T-cell (primary cell): ENCODE data around the gene FMO2. TPM values are rescaled to one million over a fixed set of nuclear protein-coding genes. Genes with fewer than 3 reads are reported as not detected.

Experiments
- ATAC-seq, 4 experiments: fragments of 200-7000 bp in 3 of 4; fragments of 150-1000 bp in 1 of 4; cut with Tn5 transposase; replicated peaks in 1 of 4; 1 replicate in 3 of 4; 2 replicates in 1 of 4; pipeline ENCODE4 v1.10.0; 2021; ENCODE audit warnings: moderate library complexity in 3 of 4, mild to moderate bottlenecking in 2 of 4, moderate number of reproducible peaks in 1 of 4
- CTCF ChIA-PET, 2 donors: fragments of 300-600 bp; sonication (Branson Sonifier 250); formaldehyde crosslinking; loops; one replicate each; lab custom pipeline; 2022; ENCODE audit warnings: antibody characterized with exemption in 2 of 2; lab: Charles Lee
- POLR2A ChIA-PET, 2 donors: fragments of 300-600 bp; sonication (Branson Sonifier 250); formaldehyde crosslinking; loops; one replicate each; lab custom pipeline; 2022; ENCODE audit warnings: antibody characterized with exemption in 2 of 2; lab: Charles Lee
- DNase-seq, 35 experiments: peaks; one replicate each; pipeline versions ENCODE4 v3.0.0 to v3.0.0-alpha.2; 2013 to 2023
- H3K27ac ChIP-seq: one replicate; pipeline ENCODE4 v1.5.1; 2013; ENCODE audit warnings: low read length
- H3K27me3 ChIP-seq, 2 experiments: replicated peaks in 1 of 2; 1 replicate in 1 of 2; 2 replicates in 1 of 2; pipeline versions ENCODE4 v1.6.1 to v1.7.0; 2013; ENCODE audit warnings: low read length in 1 of 2, mixed read lengths in 1 of 2; ENCODE audit not compliant: control insufficient read depth in 2 of 2, insufficient read depth in 2 of 2; ENCODE audit errors: extremely low read depth in 1 of 2
- H3K36me3 ChIP-seq, 2 donors: 1 replicate in 1 of 2; 2 replicates in 1 of 2; pipeline versions ENCODE4 v1.6.1 to v1.7.0; 2013; ENCODE audit warnings: low read length in 1 of 2; ENCODE audit not compliant: control insufficient read depth in 2 of 2, insufficient read depth in 1 of 2; ENCODE audit errors: extremely low read depth in 1 of 2
- H3K4me1 ChIP-seq, 2 experiments: 1 replicate in 1 of 2; 2 replicates in 1 of 2; pipeline versions ENCODE4 v1.6.1 to v1.7.0; 2013; ENCODE audit warnings: low read length in 2 of 2, mixed read lengths in 1 of 2; ENCODE audit not compliant: insufficient read depth in 2 of 2, control insufficient read depth in 1 of 2; ENCODE audit errors: extremely low read depth in 1 of 2
- H3K4me3 ChIP-seq, 2 donors: 1 replicate in 1 of 2; 2 replicates in 1 of 2; pipeline versions ENCODE4 v1.5.1 to v1.7.0; 2013; ENCODE audit warnings: mild to moderate bottlenecking in 2 of 2, low read length in 1 of 2, moderate library complexity in 1 of 2; ENCODE audit not compliant: control insufficient read depth in 1 of 2; ENCODE audit errors: extremely low read depth in 1 of 2
- H3K9me3 ChIP-seq: 2 replicates; pipeline ENCODE4 v1.7.0; 2013
- H3K27ac Mint-ChIP-seq, 2 donors: one replicate each; pipeline ENCODE4 v1.8.0; 2020 to 2021; ENCODE audit warnings: mild to moderate bottlenecking in 2 of 2, mixed read lengths in 2 of 2
- H3K27me3 Mint-ChIP-seq, 2 donors: one replicate each; pipeline ENCODE4 v1.8.0; 2021 to 2022; ENCODE audit warnings: mixed read lengths in 2 of 2
- H3K36me3 Mint-ChIP-seq: one replicate; pipeline ENCODE4 v1.8.0; 2021; ENCODE audit warnings: mixed read lengths
- H3K4me1 Mint-ChIP-seq, 3 donors: one replicate each; pipeline ENCODE4 v1.8.0; 2020 to 2022; ENCODE audit warnings: mixed read lengths in 3 of 3, mild to moderate bottlenecking in 1 of 3
- H3K4me3 Mint-ChIP-seq, 3 donors: one replicate each; pipeline ENCODE4 v1.8.0; 2020 to 2022; ENCODE audit warnings: mild to moderate bottlenecking in 3 of 3, mixed read lengths in 3 of 3, moderate library complexity in 3 of 3
- H3K9me3 Mint-ChIP-seq, 3 donors: one replicate each; pipeline ENCODE4 v1.8.0; 2020 to 2022; ENCODE audit warnings: mixed read lengths in 3 of 3
- WGBS: methylation state at CpG from one replicate; pipeline ENCODE4 v1.1.5; 2013; ENCODE audit warnings: missing lambda C conversion rate; ENCODE audit not compliant: insufficient coverage; 5-methylcytosine and 5-hydroxymethylcytosine counted together
- total RNA-seq, 35 experiments: library from RNA in 6 of 35; stranded (reverse) in 6 of 35; fragments of 120-200 nt in 1 of 35; gene quantifications; one replicate each; pipeline versions ENCODE4 v1.2.1 to v1.2.4 and lab custom pipeline; 2013 to 2026

The FMO2 gene
- total RNA-seq, 5 donors from 2014 or later (not counting 1 experiment from before 2014, with no cell fraction given), result 0.38 to 0.82 (median 0.70) TPM; not detected in 2

- no peaks in the 10 kb centered on the region for H3K36me3 ChIP-seq
- CTCF ChIA-PET, result interaction anchor here in 1 of 2 donors (0.6 kb wide), 1 partner anchor 17 kb away, joined by 4 read pairs; no protein-coding TSS in a partner anchor
- DNase-seq (no peak), ATAC-seq (no peak)
- H3K4me1 ChIP-seq, result no peaks in the 10 kb centered on the region
- Mint-ChIP-seq H3K27ac (no peak overlapping the region), H3K4me3 (no peak overlapping the region), H3K27me3 (peaks cover 9 to 30% of the 10 kb centered on the region in 2 donors), H3K4me1 (no peaks in the 10 kb centered on the region), H3K9me3 (no peaks in the 10 kb centered on the region), H3K36me3 (no peaks in the 10 kb centered on the region)
- 87% methylated on average over 3 of the region's 5 CpGs for WGBS
- H3K4me3 ChIP-seq, result no peak overlapping the region
- no peaks in the 10 kb centered on the region for H3K9me3 ChIP-seq
- POLR2A ChIA-PET, result no interaction called here
- H3K27me3 ChIP-seq, result peaks cover 0 to 2% of the 10 kb centered on the region in 2 experiments
- no peak overlapping the region for H3K27ac ChIP-seq
Observed at GRCh38 chr1:171204296-171204695, 19.2 kb downstream of the FMO2 start.

- ChIA-PET CTCF (no interaction called here), POLR2A (no interaction called here)
- Mint-ChIP-seq H3K36me3 (no peaks in the 10 kb centered on the region), H3K4me3 (no peak overlapping the region), H3K27me3 (peaks cover 7 to 30% of the 10 kb centered on the region in 2 donors), H3K4me1 (no peaks in the 10 kb centered on the region), H3K27ac (no peak overlapping the region), H3K9me3 (no peaks in the 10 kb centered on the region)
- no peak overlapping the region for H3K27ac ChIP-seq
- no peak for DNase-seq
- no peaks in the 10 kb centered on the region for H3K4me1 ChIP-seq
- ATAC-seq, result no peak
- H3K36me3 ChIP-seq, result no peaks in the 10 kb centered on the region
- H3K9me3 ChIP-seq, result no peaks in the 10 kb centered on the region
- H3K4me3 ChIP-seq, result no peak overlapping the region
- H3K27me3 ChIP-seq, result peaks cover 0 to 2% of the 10 kb centered on the region in 2 experiments
- 29% methylated on average over 2 of the region's 3 CpGs for WGBS
Observed at GRCh38 chr1:171206204-171206977, 21.3 kb downstream of the FMO2 start.

GRCh38 chr1:171206978-171207355 is 21.9 kb downstream of the FMO2 start:
- no peaks in the 10 kb centered on the region for H3K9me3 ChIP-seq
- CTCF ChIA-PET, result no interaction called here
- Mint-ChIP-seq H3K4me1 (no peaks in the 10 kb centered on the region), H3K27me3 (peaks cover 5 to 30% of the 10 kb centered on the region in 2 donors), H3K36me3 (no peaks in the 10 kb centered on the region), H3K9me3 (no peaks in the 10 kb centered on the region), H3K27ac (no peak overlapping the region), H3K4me3 (no peak overlapping the region)
- no peaks in the 10 kb centered on the region for H3K36me3 ChIP-seq
- H3K4me3 ChIP-seq, result no peak overlapping the region
- peaks cover 0 to 2% of the 10 kb centered on the region in 2 experiments for H3K27me3 ChIP-seq
- DNase-seq (no peak), ATAC-seq (no peak)
- no peak overlapping the region for H3K27ac ChIP-seq
- H3K4me1 ChIP-seq, result no peaks in the 10 kb centered on the region
- 83% methylated on average over 1 of the region's 1 CpG for WGBS
- POLR2A ChIA-PET, result no interaction called here

- Histone ChIP-seq H3K27me3 (peaks cover 0 to 2% of the 10 kb centered on the region in 2 experiments), H3K36me3 (no peaks in the 10 kb centered on the region), H3K4me1 (no peaks in the 10 kb centered on the region), H3K9me3 (no peaks in the 10 kb centered on the region), H3K27ac (no peak overlapping the region), H3K4me3 (no peak overlapping the region)
- H3K4me3 Mint-ChIP-seq, result no peak overlapping the region
- H3K9me3 Mint-ChIP-seq, result no peaks in the 10 kb centered on the region
- DNase-seq, result no peak
- ChIA-PET CTCF (no interaction called here), POLR2A (no interaction called here)
- H3K27ac Mint-ChIP-seq, result no peak overlapping the region
- no peak for ATAC-seq
- no peaks in the 10 kb centered on the region for H3K4me1 Mint-ChIP-seq
- peaks cover 5 to 30% of the 10 kb centered on the region in 2 donors for H3K27me3 Mint-ChIP-seq
- no CpG with 5 or more reads among the region's 2 CpGs for WGBS
- H3K36me3 Mint-ChIP-seq, result no peaks in the 10 kb centered on the region
Observed at GRCh38 chr1:171207377-171207776, 22.3 kb downstream of the FMO2 start.

GRCh38 chr1:171210355-171210754 is 25.3 kb downstream of the FMO2 start:
- H3K36me3 Mint-ChIP-seq, result no peaks in the 10 kb centered on the region
- H3K36me3 ChIP-seq, result no peaks in the 10 kb centered on the region
- ChIA-PET POLR2A (no interaction called here), CTCF (no interaction called here)
- H3K4me3 ChIP-seq, result no peak overlapping the region
- no peaks in the 10 kb centered on the region for H3K4me1 Mint-ChIP-seq
- H3K9me3 Mint-ChIP-seq, result no peaks in the 10 kb centered on the region
- H3K27ac ChIP-seq, result no peak overlapping the region
- H3K9me3 ChIP-seq, result no peaks in the 10 kb centered on the region
- no peak overlapping the region for H3K4me3 Mint-ChIP-seq
- H3K27ac Mint-ChIP-seq, result no peak overlapping the region
- WGBS, result no CpG with 5 or more reads among the region's 1 CpG
- H3K27me3 ChIP-seq, result peaks cover 0 to 2% of the 10 kb centered on the region in 2 experiments
- no peaks in the 10 kb centered on the region for H3K4me1 ChIP-seq
- ATAC-seq (no peak), DNase-seq (no peak)
- peaks cover 6 to 26% of the 10 kb centered on the region in 2 donors for H3K27me3 Mint-ChIP-seq

- CTCF ChIA-PET, result no interaction called here
- H3K4me3 ChIP-seq, result no peak overlapping the region
- Mint-ChIP-seq H3K4me3 (no peak overlapping the region), H3K27me3 (peaks cover 2 to 9% of the 10 kb centered on the region in 2 donors), H3K27ac (no peak overlapping the region), H3K9me3 (no peaks in the 10 kb centered on the region), H3K4me1 (no peaks in the 10 kb centered on the region), H3K36me3 (no peaks in the 10 kb centered on the region)
- H3K27me3 ChIP-seq, result no peaks in the 10 kb centered on the region
- H3K27ac ChIP-seq, result no peak overlapping the region
- no peaks in the 10 kb centered on the region for H3K36me3 ChIP-seq
- ATAC-seq, result no peak
- DNase-seq, result no peak
- H3K4me1 ChIP-seq, result no peaks in the 10 kb centered on the region
- no peaks in the 10 kb centered on the region for H3K9me3 ChIP-seq
- whole genome bisulfite sequencing, result no CpG with 5 or more reads among the region's 3 CpGs
- POLR2A ChIA-PET, result no interaction called here
Observed at GRCh38 chr1:171212607-171213351, 27.7 kb downstream of the FMO2 start.
